IMR-90 (cell line): ENCODE measurements around the gene PDC. TPM values are rescaled to one million over a fixed set of nuclear protein-coding genes. Genes with fewer than 3 reads are reported as not detected.
A peak's percentile ranks its signal among the peaks of the same experiment; 100 is the strongest.

Experiments
- ATAC-seq: fragments of 200-7000 bp; cut with Tn5 transposase; 2 replicates; pipeline ENCODE4 v1.9.1; 2020; ENCODE audit warnings: low read depth, mild to moderate bottlenecking, moderate library complexity
- BruUV-seq: library from RNA; stranded (reverse); fragments of 400-500 nt; replicated peaks from 2 replicates; lab custom pipeline; 2021; lab: Mats Ljungman, UMichigan
- CTCF ChIA-PET: fragments of 300-600 bp; formaldehyde crosslinking; extraction: SDS; loops from one replicate; lab custom pipeline; 2021; ENCODE audit warnings: antibody characterized with exemption; lab: Yijun Ruan, JAX
- POLR2A ChIA-PET: fragments of 300-600 bp; sonication (Branson Sonifier 250); formaldehyde crosslinking; loops from one replicate; lab custom pipeline; 2022; ENCODE audit warnings: antibody characterized with exemption; ENCODE audit not compliant: unreplicated experiment; lab: Charles Lee
- DNase-seq: peaks from one replicate; pipeline ENCODE4 v3.0.0; 2013
- H2AFZ ChIP-seq: replicated peaks from 2 replicates; pipeline ENCODE3; 2013; ENCODE audit warnings: low read length, mild to moderate bottlenecking; ENCODE audit not compliant: poor library complexity
- H2AK5ac ChIP-seq: 2 replicates; pipeline ENCODE4 v1.6.1; 2013; ENCODE audit warnings: low read depth, low read length, inconsistent platforms
- H2AK9ac ChIP-seq: replicated peaks from 2 replicates; pipeline ENCODE3; 2013; ENCODE audit warnings: mild to moderate bottlenecking, low read depth, low read length, moderate library complexity; ENCODE audit not compliant: poor library complexity
- H2BK120ac ChIP-seq: 2 replicates; pipeline ENCODE4 v1.6.1; 2013; ENCODE audit warnings: low read depth, low read length, inconsistent platforms
- H2BK15ac ChIP-seq: 3 replicates; pipeline ENCODE4 v1.6.1; 2013; ENCODE audit warnings: low read depth, low read length, inconsistent platforms
- H2BK20ac ChIP-seq: 2 replicates; pipeline ENCODE4 v1.6.1; 2013; ENCODE audit warnings: low read depth, mild to moderate bottlenecking, inconsistent platforms, low read length, moderate library complexity
- H2BK5ac ChIP-seq: 2 replicates; pipeline ENCODE4 v1.6.1; 2013; ENCODE audit warnings: mild to moderate bottlenecking, low read depth, low read length, inconsistent platforms; ENCODE audit not compliant: poor library complexity, severe bottlenecking
- H3K14ac ChIP-seq: replicated peaks from 2 replicates; pipeline ENCODE4 v1.6.1; 2013; ENCODE audit warnings: low read depth, low read length, inconsistent platforms
- H3K18ac ChIP-seq: 2 replicates; pipeline ENCODE4 v1.6.1; 2013; ENCODE audit warnings: low read depth, low read length, control low read depth
- H3K23ac ChIP-seq: 2 replicates; pipeline ENCODE4 v1.6.1; 2013; ENCODE audit warnings: low read depth, low read length, inconsistent platforms
- H3K27ac ChIP-seq: 2 replicates; pipeline ENCODE4 v1.5.1; 2013; ENCODE audit warnings: mild to moderate bottlenecking, control low read depth, low read length; ENCODE audit not compliant: insufficient read depth
- H3K27me3 ChIP-seq: 2 replicates; pipeline ENCODE4 v1.6.1; 2013; ENCODE audit warnings: low read length; ENCODE audit not compliant: control insufficient read depth, insufficient read depth
- H3K36me3 ChIP-seq: 2 replicates; pipeline ENCODE4 v1.6.1; 2013; ENCODE audit warnings: low read length, mixed read lengths; ENCODE audit not compliant: control insufficient read depth, insufficient read depth
- H3K4ac ChIP-seq: 2 replicates; pipeline ENCODE4 v1.6.1; 2013; ENCODE audit warnings: low read depth, low read length, inconsistent platforms
- H3K4me1 ChIP-seq: 2 replicates; pipeline ENCODE4 v1.6.1; 2013; ENCODE audit warnings: low read length, mixed read lengths; ENCODE audit not compliant: control insufficient read depth, insufficient read depth
- H3K4me2 ChIP-seq: 2 replicates; pipeline ENCODE4 v1.6.1; 2013; ENCODE audit warnings: low read depth, mild to moderate bottlenecking, control low read depth, low read length, moderate library complexity
- H3K4me3 ChIP-seq: 2 replicates; pipeline ENCODE4 v1.5.1; 2013; ENCODE audit warnings: low read depth, mild to moderate bottlenecking, control low read depth, low read length, moderate library complexity; ENCODE audit not compliant: insufficient read depth
- H3K56ac ChIP-seq: 2 replicates; pipeline ENCODE4 v1.6.1; 2013; ENCODE audit warnings: low read length, inconsistent platforms; ENCODE audit not compliant: insufficient read depth; ENCODE audit errors: extremely low read depth
- H3K79me1 ChIP-seq, 2 experiments: 2 replicates each; pipeline ENCODE4 v1.6.1; 2013; ENCODE audit warnings: low read length in 2 of 2, inconsistent platforms in 1 of 2, low read depth in 1 of 2
- H3K9ac ChIP-seq: 2 replicates; pipeline ENCODE4 v1.6.1; 2013; ENCODE audit warnings: low read depth, low read length, control low read depth
- H3K9me1 ChIP-seq: 2 replicates; pipeline ENCODE4 v1.6.1; 2013; ENCODE audit warnings: low read length, inconsistent platforms; ENCODE audit not compliant: insufficient read depth
- H3K9me3 ChIP-seq: 2 replicates; pipeline ENCODE4 v1.6.1; 2013; ENCODE audit warnings: low read length; ENCODE audit not compliant: control insufficient read depth, insufficient read depth
- H4K20me1 ChIP-seq: 2 replicates; pipeline ENCODE4 v1.6.1; 2013; ENCODE audit warnings: low read length, inconsistent platforms; ENCODE audit not compliant: insufficient read depth
- H4K5ac ChIP-seq: 2 replicates; pipeline ENCODE4 v1.6.1; 2013; ENCODE audit warnings: mild to moderate bottlenecking, low read depth, low read length, control low read depth
- H4K8ac ChIP-seq, 2 experiments: 2 replicates each; pipeline ENCODE4 v1.6.1; 2013; ENCODE audit warnings: low read depth in 2 of 2, low read length in 2 of 2, control low read depth in 1 of 2, inconsistent platforms in 1 of 2
- H4K91ac ChIP-seq: 2 replicates; pipeline ENCODE4 v1.6.1; 2013; ENCODE audit warnings: low read depth, low read length, inconsistent platforms; ENCODE audit not compliant: insufficient read depth
- BHLHE40 ChIP-seq: fragments of 150-350 bp; IDR thresholded peaks from 2 replicates; pipeline ENCODE4 v1.6.1; 2016; ENCODE audit warnings: mild to moderate bottlenecking, low read depth, low read length
- CEBPB ChIP-seq: IDR thresholded peaks from 2 replicates; pipeline ENCODE4 v1.6.1; 2012; ENCODE audit warnings: low read depth, low read length, improper control_type of control experiment
- CHD1 ChIP-seq: IDR thresholded peaks from 2 replicates; pipeline ENCODE4 v1.6.1; 2012; ENCODE audit warnings: low read depth, low read length, improper control_type of control experiment
- CTCF ChIP-seq: conservative IDR thresholded peaks from 2 replicates; pipeline ENCODE4 v1.5.1; 2012; ENCODE audit warnings: mild to moderate bottlenecking, low read depth, low read length, improper control_type of control experiment
- MAFK ChIP-seq: IDR thresholded peaks from 2 replicates; pipeline ENCODE4 v1.6.1; 2012; ENCODE audit warnings: low read depth, low read length, improper control_type of control experiment
- MAZ ChIP-seq: IDR thresholded peaks from 2 replicates; pipeline ENCODE4 v1.6.1; 2012; ENCODE audit warnings: low read depth, mild to moderate bottlenecking, low read length, improper control_type of control experiment, moderate library complexity, borderline replicate concordance
- MXI1 ChIP-seq: IDR thresholded peaks from 2 replicates; pipeline ENCODE4 v1.6.1; 2012; ENCODE audit warnings: low read depth, mild to moderate bottlenecking, low read length, moderate library complexity, borderline replicate concordance
- NFE2L2 ChIP-seq: fragments of 150-350 bp; IDR thresholded peaks from 2 replicates; pipeline ENCODE4 v1.6.1; 2016; ENCODE audit warnings: low read depth, mild to moderate bottlenecking, low read length
- POLR2A ChIP-seq: IDR thresholded peaks from 2 replicates; pipeline ENCODE4 v1.6.1; 2012; ENCODE audit warnings: mild to moderate bottlenecking, low read depth, low read length
- RAD21 ChIP-seq: IDR thresholded peaks from 2 replicates; pipeline ENCODE4 v1.6.1; 2012; ENCODE audit warnings: low read length, improper control_type of control experiment
- RFX5 ChIP-seq: IDR thresholded peaks from 2 replicates; pipeline ENCODE4 v1.8.0; 2012; ENCODE audit warnings: low read depth, mild to moderate bottlenecking, low read length, moderate library complexity
- SMC3 ChIP-seq: fragments of 150-350 bp; IDR thresholded peaks from 2 replicates; pipeline ENCODE4 v1.6.1; 2016; ENCODE audit warnings: low read depth, mild to moderate bottlenecking, antibody characterized with exemption, low read length, moderate library complexity
- WGBS, 2 experiments: methylation state at CpG; one replicate each; pipeline versions ENCODE4 v1.1.5 to v1.1.7; 2013; ENCODE audit warnings: missing lambda C conversion rate in 2 of 2; ENCODE audit not compliant: insufficient read length in 1 of 2; ENCODE audit errors: extremely low coverage in 2 of 2; 5-methylcytosine and 5-hydroxymethylcytosine counted together
- dilution Hi-C: fragments of 300-500 bp; cut with HindIII; formaldehyde crosslinking; loops from one replicate; pipeline ENCODE4 v1.14.3; 2018; ENCODE audit warnings: low sequenced_read_pairs; ENCODE audit not compliant: unreplicated experiment
- in situ Hi-C: fragments of 300-500 bp; cut with MboI; formaldehyde crosslinking; loops from 3 replicates; pipeline ENCODE4 v1.14.3; 2019; ENCODE audit warnings: low sequenced_read_pairs, inconsistent platforms, mixed read lengths
- intact Hi-C: fragments of 100-400 bp; cut with micrococcal nuclease; formaldehyde crosslinking; loops from 2 replicates; pipeline ENCODE4 v1.10.0; 2022
- polyA plus RNA-seq, 3 experiments: library from polyadenylated mRNA; depleted of rRNA; stranded (reverse); fragments of >200 nt; gene quantifications; 2 replicates each; pipeline ENCODE4 v1.2.3, GENCODE V29; 2012; ENCODE audit warnings: low replicate concordance in 1 of 3
- total RNA-seq: library from RNA; depleted of rRNA; stranded (reverse); fragments of >200 nt; gene quantifications from 2 replicates; pipeline ENCODE4 v1.2.3, GENCODE V29; 2012

The PDC gene
- total and polyA plus RNA-seq, 2 of the 4 experiments (the other 2 are of a cell fraction), result not detected

- Histone ChIP-seq H3K9me3 (no peaks in the 10 kb centered on the region), H3K18ac (no peak overlapping the region), H2AK5ac (no peak overlapping the region), H2BK15ac (no peak overlapping the region), H3K27ac (no peak overlapping the region), H4K91ac (no peak overlapping the region), H3K27me3 (no peaks in the 10 kb centered on the region), H3K56ac (no peak overlapping the region), H2BK120ac (no peak overlapping the region), H3K9me1 (no peaks in the 10 kb centered on the region), H3K23ac (no peak overlapping the region), H2AFZ (no peak overlapping the region), H2BK5ac (peak overlapping the region; percentile 63), H4K8ac (no peak overlapping the region), H3K79me1 (no peaks in the 10 kb centered on the region), H3K4me2 (no peak overlapping the region), H3K4me1 (no peaks in the 10 kb centered on the region; the same call in 1 of the 2 replicates), H3K9ac (no peak overlapping the region), H3K4me3 (no peak overlapping the region), H2BK20ac (no peak overlapping the region), H4K5ac (no peak overlapping the region), H2AK9ac (no peak overlapping the region), H3K4ac (no peak overlapping the region), H3K36me3 (peaks cover 11% of the 10 kb centered on the region), H4K20me1 (no peaks in the 10 kb centered on the region), H3K14ac (no peak overlapping the region)
- no TSS peak for BruUV-seq
- intact Hi-C loops, result loop anchor here (1.0 to 5.0 kb wide), 5 partner anchors 78 to 582 kb away; no protein-coding TSS in a partner anchor
- POLR2A ChIA-PET, result no interaction called here
- in situ Hi-C loops, result loop anchor here (5.0 kb wide), 1 partner anchor 583 kb away; no protein-coding TSS in a partner anchor
- ATAC-seq (peak; percentile 92), DNase-seq (peak; percentile 76)
- CTCF ChIA-PET, result interaction anchor here (0.6 to 1.4 kb wide), 6 partner anchors 9 to 195 kb away, joined by 3 to 5 read pairs (median 3); partner anchors contain the start of gene TPR
- no CpG with 5 or more reads among the region's 5 CpGs for WGBS, 2 experiments
- dilution Hi-C loops, result no loop called here
- TF ChIP-seq MXI1, result no peak
- TF ChIP-seq CHD1, result no peak
- no peak for TF ChIP-seq RFX5
- no peak for TF ChIP-seq MAZ
- no peak for TF ChIP-seq MAFK
- peak; percentile 72 for TF ChIP-seq RAD21
- TF ChIP-seq CTCF, result peak; percentile 80
- TF ChIP-seq NFE2L2, result no peak
- TF ChIP-seq POLR2A, result no peak
- no peak for TF ChIP-seq CEBPB
- TF ChIP-seq BHLHE40, result no peak
- peak; percentile 61 for TF ChIP-seq SMC3
Measured at GRCh38 chr1:186404454-186405051, 56.4 kb downstream of the PDC start.
